PFSK-1 (cell line): ENCODE results near the gene KCNH6.

Source experiments
- FOXP2 ChIP-seq: optimal IDR thresholded peaks from 2 replicates; pipeline ENCODE3; 2011; ENCODE audit warnings: borderline replicate concordance, control low read depth, inconsistent platforms; ENCODE audit not compliant: insufficient read depth; ENCODE audit errors: extremely low read length, extremely low read depth
- POLR2AphosphoS5 ChIP-seq: IDR thresholded peaks from 2 replicates; pipeline ENCODE4 v1.6.1; 2012; ENCODE audit warnings: low read depth, mild to moderate bottlenecking, control low read depth, low read length, moderate library complexity
- SIN3A ChIP-seq: IDR thresholded peaks from 2 replicates; pipeline ENCODE4 v1.6.1; 2012; ENCODE audit warnings: mild to moderate bottlenecking, low read length, moderate library complexity, borderline replicate concordance; ENCODE audit not compliant: insufficient read depth
- TAF1 ChIP-seq: IDR thresholded peaks from 2 replicates; pipeline ENCODE4 v1.6.1; 2012; ENCODE audit warnings: low read length, control low read depth, borderline replicate concordance; ENCODE audit not compliant: insufficient read depth
- TF ChIP-seq, protein P1 (sequence below), 2 experiments: IDR thresholded peaks; 2 replicates each; pipeline versions ENCODE4 v1.6.1 to v1.8.0; 2011 to 2012; ENCODE audit warnings: low read depth in 2 of 2, low read length in 2 of 2, control low read depth in 1 of 2, inconsistent platforms in 1 of 2, mild to moderate bottlenecking in 1 of 2, moderate library complexity in 1 of 2; ENCODE audit not compliant: insufficient read depth in 1 of 2

The KCNH6 gene

GRCh38 chr17:63493411-63493810, 29.7 kb upstream of the KCNH6 start:
- TF ChIP-seq TAF1: no peak
- no peak for TF ChIP-seq POLR2AphosphoS5
- no peak for TF ChIP-seq SIN3A
- no peak for TF ChIP-seq FOXP2
- TF ChIP-seq, protein P1, sequence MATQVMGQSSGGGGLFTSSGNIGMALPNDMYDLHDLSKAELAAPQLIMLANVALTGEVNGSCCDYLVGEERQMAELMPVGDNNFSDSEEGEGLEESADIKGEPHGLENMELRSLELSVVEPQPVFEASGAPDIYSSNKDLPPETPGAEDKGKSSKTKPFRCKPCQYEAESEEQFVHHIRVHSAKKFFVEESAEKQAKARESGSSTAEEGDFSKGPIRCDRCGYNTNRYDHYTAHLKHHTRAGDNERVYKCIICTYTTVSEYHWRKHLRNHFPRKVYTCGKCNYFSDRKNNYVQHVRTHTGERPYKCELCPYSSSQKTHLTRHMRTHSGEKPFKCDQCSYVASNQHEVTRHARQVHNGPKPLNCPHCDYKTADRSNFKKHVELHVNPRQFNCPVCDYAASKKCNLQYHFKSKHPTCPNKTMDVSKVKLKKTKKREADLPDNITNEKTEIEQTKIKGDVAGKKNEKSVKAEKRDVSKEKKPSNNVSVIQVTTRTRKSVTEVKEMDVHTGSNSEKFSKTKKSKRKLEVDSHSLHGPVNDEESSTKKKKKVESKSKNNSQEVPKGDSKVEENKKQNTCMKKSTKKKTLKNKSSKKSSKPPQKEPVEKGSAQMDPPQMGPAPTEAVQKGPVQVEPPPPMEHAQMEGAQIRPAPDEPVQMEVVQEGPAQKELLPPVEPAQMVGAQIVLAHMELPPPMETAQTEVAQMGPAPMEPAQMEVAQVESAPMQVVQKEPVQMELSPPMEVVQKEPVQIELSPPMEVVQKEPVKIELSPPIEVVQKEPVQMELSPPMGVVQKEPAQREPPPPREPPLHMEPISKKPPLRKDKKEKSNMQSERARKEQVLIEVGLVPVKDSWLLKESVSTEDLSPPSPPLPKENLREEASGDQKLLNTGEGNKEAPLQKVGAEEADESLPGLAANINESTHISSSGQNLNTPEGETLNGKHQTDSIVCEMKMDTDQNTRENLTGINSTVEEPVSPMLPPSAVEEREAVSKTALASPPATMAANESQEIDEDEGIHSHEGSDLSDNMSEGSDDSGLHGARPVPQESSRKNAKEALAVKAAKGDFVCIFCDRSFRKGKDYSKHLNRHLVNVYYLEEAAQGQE (IDR thresholded peaks at IDR 0.05; ENCODE audit: insufficient read depth in 1 of 2, low read depth in 2 of 2, low read length in 2 of 2): no peak

GRCh38 chr17:63494300-63494928, 28.7 kb upstream of the KCNH6 start:
- no peak for TF ChIP-seq TAF1
- TF ChIP-seq SIN3A: no peak
- no peak for TF ChIP-seq POLR2AphosphoS5
- TF ChIP-seq FOXP2: no peak
- TF ChIP-seq, protein P1 (IDR thresholded peaks at IDR 0.05; ENCODE audit: insufficient read depth in 1 of 2, low read depth in 2 of 2, low read length in 2 of 2): no peak

DNA sequence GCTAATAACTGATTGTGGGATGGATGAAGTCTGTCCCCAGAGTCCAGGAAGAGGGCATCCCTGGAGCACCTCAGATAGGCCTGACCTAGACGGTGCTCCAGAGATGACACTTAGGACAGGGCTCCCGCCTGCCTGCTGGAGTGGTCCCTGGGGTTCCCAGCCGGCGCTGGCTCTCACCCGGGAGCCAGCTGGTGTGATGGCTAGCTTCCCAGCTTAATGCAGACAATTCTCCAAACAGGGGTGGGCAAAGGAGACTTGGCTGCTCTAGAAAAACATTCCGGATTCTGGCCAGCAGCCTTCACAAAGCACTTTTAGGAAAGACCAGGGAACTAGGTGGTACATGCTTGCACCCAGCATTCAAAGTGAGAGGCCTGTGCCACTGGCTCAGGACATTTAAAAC, 27.7 kb upstream of the KCNH6 start:
- TF ChIP-seq, protein P1 (IDR thresholded peaks at IDR 0.05; ENCODE audit: insufficient read depth in 1 of 2, low read depth in 2 of 2, low read length in 2 of 2): no peak

GRCh38 chr17:63496177-63496576, 27.0 kb upstream of the KCNH6 start:
- TF ChIP-seq TAF1 (no peak), SIN3A (no peak)

DNA sequence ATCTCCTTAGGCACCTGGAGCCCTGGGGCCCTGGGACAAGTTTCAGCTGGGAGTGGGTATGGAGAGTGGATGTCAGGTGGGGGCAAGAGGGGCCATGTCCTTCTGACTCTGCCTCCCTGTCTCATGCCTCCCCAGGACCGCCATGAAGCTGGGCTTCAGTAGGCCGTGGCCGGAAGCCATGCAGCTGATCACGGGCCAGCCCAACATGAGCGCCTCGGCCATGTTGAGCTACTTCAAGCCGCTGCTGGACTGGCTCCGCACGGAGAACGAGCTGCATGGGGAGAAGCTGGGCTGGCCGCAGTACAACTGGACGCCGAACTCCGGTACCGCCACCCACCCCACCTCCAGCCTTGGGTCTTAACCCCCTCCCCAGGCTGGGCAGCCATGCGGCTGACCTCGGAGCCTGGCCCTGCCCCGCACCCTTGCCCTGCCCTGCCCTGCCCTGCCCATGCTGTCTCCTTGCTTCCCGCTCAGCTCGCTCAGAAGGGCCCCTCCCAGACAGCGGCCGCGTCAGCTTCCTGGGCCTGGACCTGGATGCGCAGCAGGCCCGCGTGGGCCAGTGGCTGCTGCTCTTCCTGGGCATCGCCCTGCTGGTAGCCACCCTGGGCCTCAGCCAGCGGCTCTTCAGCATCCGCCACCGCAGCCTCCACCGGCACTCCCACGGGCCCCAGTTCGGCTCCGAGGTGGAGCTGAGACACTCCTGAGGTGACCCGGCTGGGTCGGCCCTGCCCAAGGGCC, 26.3 kb upstream of the KCNH6 start:
- TF ChIP-seq TAF1 (no peak), SIN3A (no peak), FOXP2 (no peak), POLR2AphosphoS5 (no peak)
- TF ChIP-seq, protein P1 (IDR thresholded peaks at IDR 0.05; ENCODE audit: insufficient read depth in 1 of 2, low read depth in 2 of 2, low read length in 2 of 2): no peak
